ENCODE data around the gene NWD2.

NWD2 gene

GRCh38 chr4:37470245-37470644 lies 225.7 kb downstream of the NWD2 start (continued):
- TF ChIP-seq PRDM2 (tag by site-specific recombination; IDR thresholded peaks at IDR 0.05; ENCODE audit: borderline replicate concordance) (no peak), ZNF560 (tag by site-specific recombination; IDR thresholded peaks at IDR 0.05; ENCODE audit: borderline replicate concordance) (no peak)

GRCh38 chr4:37471093-37471492 lies 226.6 kb downstream of the NWD2 start:
- ChIA-PET CTCF (no interaction called here), POLR2A (no interaction called here)
- no peak overlapping the region for H3K4me3 ChIP-seq (ENCODE audit: low read depth, low read length)
- H3K27ac ChIP-seq (ENCODE audit: extremely low read depth, low read depth, low read length), result no peak overlapping the region
- no peaks in the 10 kb centered on the region for H3K9me3 ChIP-seq (ENCODE audit: control insufficient read depth, insufficient read depth, low read depth, low read length)
- no peaks in the 10 kb centered on the region for H3K36me3 ChIP-seq (ENCODE audit: control insufficient read depth in 2 of 2, insufficient read depth in 1 of 2, low read length in 2 of 2)
- no peaks in the 10 kb centered on the region for H3K4me1 ChIP-seq (ENCODE audit: control insufficient read depth, insufficient read depth, low read length)
- TF ChIP-seq HOXC10 (CRISPR knock-in tag; IDR thresholded peaks at IDR 0.05) (no peak), ZBTB17 (tag by site-specific recombination; IDR thresholded peaks at IDR 0.05) (no peak), SP7 (tag by site-specific recombination; IDR thresholded peaks at IDR 0.05) (no peak), ZNF292 (tag by site-specific recombination; IDR thresholded peaks at IDR 0.05; ENCODE audit: borderline replicate concordance, low read depth) (no peak), SP3 (tag by site-specific recombination; IDR thresholded peaks at IDR 0.05) (no peak), ZNF624 (tag by site-specific recombination; IDR thresholded peaks at IDR 0.05) (no peak), ZNF280C (tag by site-specific recombination; IDR thresholded peaks at IDR 0.05) (no peak), ZNF768 (tag by site-specific recombination; IDR thresholded peaks at IDR 0.05) (no peak), ZBTB21 (tag by site-specific recombination; IDR thresholded peaks at IDR 0.05) (no peak), ZNF132 (tag by site-specific recombination; IDR thresholded peaks at IDR 0.05; ENCODE audit: borderline replicate concordance) (no peak), ZSCAN16 (tag by site-specific recombination; IDR thresholded peaks at IDR 0.05) (no peak), ZNF223 (tag by site-specific recombination; IDR thresholded peaks at IDR 0.05) (no peak), ZNF391 (tag by site-specific recombination; IDR thresholded peaks at IDR 0.05; ENCODE audit: borderline replicate concordance, low read depth) (no peak), ZNF558 (tag by site-specific recombination; IDR thresholded peaks at IDR 0.05) (no peak)

- H3K36me3 ChIP-seq (ENCODE audit: control insufficient read depth in 2 of 2, insufficient read depth in 1 of 2, low read length in 2 of 2), result no peaks in the 10 kb centered on the region
- no peaks in the 10 kb centered on the region for H3K4me1 ChIP-seq (ENCODE audit: control insufficient read depth, insufficient read depth, low read length)
- H3K9me3 ChIP-seq (ENCODE audit: control insufficient read depth, insufficient read depth, low read depth, low read length), result no peaks in the 10 kb centered on the region
- H3K27ac ChIP-seq (ENCODE audit: extremely low read depth, low read depth, low read length), result no peak overlapping the region
- POLR2A ChIA-PET, result no interaction called here
- CTCF ChIA-PET, result interaction anchor here (1.0 kb wide), 1 partner anchor 19 kb away, joined by 3 read pairs; a partner anchor contains a TSS
- H3K4me3 ChIP-seq (ENCODE audit: low read depth, low read length), result no peak overlapping the region
- TF ChIP-seq KLF9 (tag by site-specific recombination; IDR thresholded peaks at IDR 0.05; ENCODE audit: low read depth) (no peak), ZNF660 (tag by site-specific recombination; IDR thresholded peaks at IDR 0.05) (no peak), ZNF391 (tag by site-specific recombination; IDR thresholded peaks at IDR 0.05; ENCODE audit: borderline replicate concordance, low read depth) (no peak), ZNF184 (tag by site-specific recombination; IDR thresholded peaks at IDR 0.05) (no peak), TCF7L2 (IDR thresholded peaks at IDR 0.05; ENCODE audit: borderline replicate concordance, low read depth, low read length) (no peak), ZNF362 (tag by site-specific recombination; IDR thresholded peaks at IDR 0.05) (no peak), ZNF561 (tag by site-specific recombination; IDR thresholded peaks at IDR 0.05; ENCODE audit: borderline replicate concordance) (no peak), ZNF843 (tag by site-specific recombination; IDR thresholded peaks at IDR 0.05) (no peak), ZNF16 (tag by site-specific recombination; IDR thresholded peaks at IDR 0.05; ENCODE audit: low read depth) (no peak), KLF7 (tag by site-specific recombination; IDR thresholded peaks at IDR 0.05; ENCODE audit: borderline replicate concordance) (no peak), ZNF48 (tag by site-specific recombination; IDR thresholded peaks at IDR 0.05) (no peak)
Observed at GRCh38 chr4:37471971-37472370, 227.4 kb downstream of the NWD2 start.
